ENCODE data around the gene TTC39B.
A peak's percentile ranks its signal among the peaks of the same experiment; 100 is the strongest.

Gene TTC39B

DNA sequence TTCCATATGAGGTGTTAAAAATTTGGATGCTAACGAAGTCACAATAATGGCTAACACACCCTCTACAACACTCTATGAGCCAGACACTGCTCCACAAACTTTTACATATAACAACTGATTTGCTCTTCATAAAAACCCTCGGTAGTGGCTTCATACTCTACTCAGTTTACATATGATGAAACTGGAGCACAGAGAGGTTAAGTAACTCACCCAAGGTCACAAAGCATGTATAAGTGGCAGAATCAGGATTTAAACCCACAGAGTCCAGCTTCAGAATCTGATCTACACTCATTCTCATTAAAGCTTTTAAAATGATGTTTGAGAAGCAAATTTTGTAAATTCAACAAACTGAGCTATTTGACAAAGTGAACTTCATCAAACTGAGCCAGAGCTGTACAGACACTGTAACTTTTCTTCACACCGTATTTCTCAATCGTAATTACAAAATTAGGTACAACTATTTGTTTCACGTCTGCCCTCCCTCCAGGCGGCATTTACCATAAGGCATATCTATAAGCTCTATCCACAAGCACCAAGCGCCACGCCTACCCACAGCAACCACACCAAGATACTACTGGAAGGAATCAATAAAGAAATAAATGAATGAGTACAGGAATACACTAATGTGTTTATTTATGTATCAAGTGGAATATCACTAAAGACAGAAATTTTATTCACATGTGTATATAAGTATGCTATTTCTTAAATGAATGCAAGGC is 24.3 kb downstream of the TTC39B start:
- H3K4me3 ChIP-seq (ENCODE audit: control insufficient read depth, low read depth, low read length) = no peak overlapping the region
- no peak for DNase-seq (ENCODE audit: low read depth)
- TF ChIP-seq, protein P1, sequence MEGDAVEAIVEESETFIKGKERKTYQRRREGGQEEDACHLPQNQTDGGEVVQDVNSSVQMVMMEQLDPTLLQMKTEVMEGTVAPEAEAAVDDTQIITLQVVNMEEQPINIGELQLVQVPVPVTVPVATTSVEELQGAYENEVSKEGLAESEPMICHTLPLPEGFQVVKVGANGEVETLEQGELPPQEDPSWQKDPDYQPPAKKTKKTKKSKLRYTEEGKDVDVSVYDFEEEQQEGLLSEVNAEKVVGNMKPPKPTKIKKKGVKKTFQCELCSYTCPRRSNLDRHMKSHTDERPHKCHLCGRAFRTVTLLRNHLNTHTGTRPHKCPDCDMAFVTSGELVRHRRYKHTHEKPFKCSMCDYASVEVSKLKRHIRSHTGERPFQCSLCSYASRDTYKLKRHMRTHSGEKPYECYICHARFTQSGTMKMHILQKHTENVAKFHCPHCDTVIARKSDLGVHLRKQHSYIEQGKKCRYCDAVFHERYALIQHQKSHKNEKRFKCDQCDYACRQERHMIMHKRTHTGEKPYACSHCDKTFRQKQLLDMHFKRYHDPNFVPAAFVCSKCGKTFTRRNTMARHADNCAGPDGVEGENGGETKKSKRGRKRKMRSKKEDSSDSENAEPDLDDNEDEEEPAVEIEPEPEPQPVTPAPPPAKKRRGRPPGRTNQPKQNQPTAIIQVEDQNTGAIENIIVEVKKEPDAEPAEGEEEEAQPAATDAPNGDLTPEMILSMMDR (conservative IDR thresholded peaks at IDR 0.05; ENCODE audit: control insufficient read depth, insufficient read depth, low read depth, low read length) = no peak

DNA sequence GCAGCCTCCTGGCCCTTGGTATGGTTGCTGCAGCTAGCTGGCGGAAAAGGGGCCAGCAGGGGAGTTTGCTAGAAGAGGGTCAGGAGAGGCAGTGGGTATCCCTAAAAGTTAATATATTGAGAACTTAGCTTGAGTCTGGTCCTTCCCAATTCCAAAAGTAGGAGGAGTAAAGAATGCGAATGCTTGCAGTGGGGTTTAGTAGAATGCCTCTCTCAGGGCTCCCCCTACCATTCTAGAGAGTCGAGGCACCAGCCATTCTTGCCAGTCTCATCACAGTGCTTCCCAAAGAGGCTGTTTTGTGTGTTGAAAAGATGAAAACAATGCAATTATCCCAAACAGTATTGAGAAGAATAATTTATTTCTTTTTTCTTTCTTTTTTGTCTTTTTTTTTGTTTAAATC is 26.4 kb downstream of the TTC39B start:
- DNase-seq (ENCODE audit: low read depth) = no peak

DNA sequence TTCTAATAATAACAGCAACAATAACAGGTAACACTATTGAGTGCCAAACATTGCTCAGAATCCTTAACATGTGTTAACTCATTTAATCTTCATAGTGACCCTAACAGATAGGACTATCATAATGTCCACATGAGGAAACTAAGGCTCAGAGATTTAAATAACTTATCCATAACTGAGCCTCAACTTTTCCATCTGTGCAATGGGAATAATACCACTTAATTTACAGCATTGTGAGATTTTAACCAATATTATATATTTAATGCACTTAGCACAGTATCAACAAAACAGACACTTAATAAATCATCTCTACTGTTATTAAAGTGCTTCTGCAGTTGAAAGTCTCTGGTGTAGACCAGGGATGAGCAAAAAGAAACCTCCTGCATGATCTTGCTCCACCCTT is 28.2 kb downstream of the TTC39B start:
- TF ChIP-seq, protein P1 (conservative IDR thresholded peaks at IDR 0.05; ENCODE audit: control insufficient read depth, insufficient read depth, low read depth, low read length) = no peak
- no peak for DNase-seq (ENCODE audit: low read depth)

More for the DNA sequence above, 26.4 kb downstream of the TTC39B start:
- H3K4me3 ChIP-seq (ENCODE audit: control insufficient read depth, low read depth, low read length) = no peak overlapping the region
- TF ChIP-seq, protein P1 (conservative IDR thresholded peaks at IDR 0.05; ENCODE audit: control insufficient read depth, insufficient read depth, low read depth, low read length) = no peak

DNA sequence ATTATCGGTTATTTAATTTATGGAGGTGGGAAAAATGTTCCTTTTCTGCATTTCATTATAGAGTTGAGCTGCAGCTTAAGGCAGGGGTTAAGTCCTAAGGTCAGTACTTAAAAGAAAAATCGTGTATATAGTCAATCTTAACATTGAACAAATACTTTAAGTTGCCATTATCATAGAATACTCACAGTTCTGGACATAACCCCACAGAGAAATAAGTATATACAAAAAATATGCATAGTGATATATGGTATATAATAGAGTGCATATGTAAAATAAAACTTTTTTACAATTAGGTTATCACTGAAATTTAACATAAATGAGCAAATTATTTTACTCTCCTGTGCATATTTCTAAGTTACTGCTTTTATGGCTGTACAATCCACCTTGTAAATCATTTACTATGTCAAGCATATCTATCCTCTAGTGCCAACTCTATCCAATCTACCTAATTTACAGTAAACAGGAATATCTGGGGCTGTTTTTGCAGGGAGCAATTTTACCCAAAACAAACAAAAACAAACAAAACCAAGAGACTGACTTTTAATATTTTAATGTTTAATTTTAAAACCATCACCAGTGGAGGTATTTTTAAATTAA is 28.8 kb downstream of the TTC39B start:
- no peak overlapping the region for H3K4me3 ChIP-seq (ENCODE audit: control insufficient read depth, low read depth, low read length)

More for the DNA sequence above, 28.2 kb downstream of the TTC39B start:
- no peak overlapping the region for H3K4me3 ChIP-seq (ENCODE audit: control insufficient read depth, low read depth, low read length)

DNA sequence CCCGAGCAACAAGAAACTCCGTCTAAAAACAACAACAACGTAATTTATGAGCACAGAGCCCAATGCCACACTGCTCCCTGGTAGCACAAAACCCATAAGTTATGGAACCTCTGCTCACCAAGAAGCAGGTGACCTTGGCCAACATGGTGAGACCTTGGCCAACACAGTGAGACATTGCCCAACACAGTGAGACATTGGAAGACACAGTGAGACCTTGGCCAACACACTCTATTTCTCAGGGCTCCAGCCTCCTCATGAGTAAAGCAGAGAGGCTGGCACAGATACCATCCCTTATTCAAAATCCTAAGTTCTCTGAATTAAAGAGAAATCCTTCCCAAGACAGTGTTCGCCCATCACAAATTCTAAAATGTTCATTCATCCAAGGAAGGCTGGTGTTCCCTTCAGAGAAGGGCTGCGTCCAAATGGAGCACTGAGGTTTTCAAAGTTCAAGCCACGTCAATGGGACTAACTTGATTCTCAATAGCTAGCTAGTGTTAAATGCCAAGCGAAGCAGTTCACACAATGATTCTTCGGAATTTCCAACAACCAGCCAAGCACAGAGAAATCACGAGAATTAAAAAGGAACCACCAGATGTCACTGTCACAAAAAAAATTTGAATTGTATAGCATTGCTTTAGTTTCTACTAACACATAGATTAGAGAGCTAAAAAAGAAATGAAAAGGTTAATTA is 29.5 kb downstream of the TTC39B start:
- H3K4me3 ChIP-seq (ENCODE audit: control insufficient read depth, low read depth, low read length) = no peak overlapping the region
- DNase-seq (ENCODE audit: low read depth) = peak; percentile 45
- TF ChIP-seq, protein P1 (conservative IDR thresholded peaks at IDR 0.05; ENCODE audit: control insufficient read depth, insufficient read depth, low read depth, low read length) = peak; percentile 29

More for the DNA sequence above, 28.8 kb downstream of the TTC39B start:
- DNase-seq (ENCODE audit: low read depth) = no peak
- TF ChIP-seq, protein P1 (conservative IDR thresholded peaks at IDR 0.05; ENCODE audit: control insufficient read depth, insufficient read depth, low read depth, low read length) = no peak

DNA sequence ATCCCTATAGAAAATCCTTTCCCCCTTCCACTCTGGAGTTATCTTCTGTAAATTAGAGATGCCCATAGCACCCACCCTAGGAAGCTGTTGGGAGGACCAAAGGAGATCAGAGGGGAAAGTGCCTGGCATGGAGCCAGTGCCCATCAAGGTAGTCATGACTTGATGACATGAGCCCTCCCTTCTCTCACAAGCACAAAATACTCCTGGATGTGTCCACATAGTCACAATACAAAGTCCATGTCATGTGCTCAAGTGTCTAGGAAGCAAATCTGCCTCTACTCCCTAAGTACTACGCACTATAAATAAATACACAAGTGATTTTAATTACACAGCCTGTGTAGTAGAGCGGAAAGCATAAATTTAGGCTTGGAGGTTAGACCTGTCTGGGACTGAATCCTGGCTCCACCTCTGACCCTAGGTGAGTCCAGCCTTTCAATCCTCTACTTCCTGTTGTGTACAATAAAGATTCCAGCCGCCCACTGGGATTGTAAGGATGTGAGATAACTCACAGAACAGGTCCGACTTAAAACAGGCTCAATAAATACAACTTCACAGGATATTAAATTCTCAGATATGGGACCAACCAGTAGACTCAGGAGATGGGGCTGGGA is 30.6 kb downstream of the TTC39B start:
- TF ChIP-seq, protein P1 (conservative IDR thresholded peaks at IDR 0.05; ENCODE audit: control insufficient read depth, insufficient read depth, low read depth, low read length) = no peak
- H3K4me3 ChIP-seq (ENCODE audit: control insufficient read depth, low read depth, low read length) = no peak overlapping the region
- no peak for DNase-seq (ENCODE audit: low read depth)

All from fibroblast of mammary gland (primary cell).